WTC11 (cell line): ENCODE results near the gene EHBP1L1. TPM values are rescaled to one million over a fixed set of nuclear protein-coding genes. Genes with fewer than 3 reads are reported as not detected.

ENCODE experiments used
- ATAC-seq: fragments of 200-7000 bp; cut with Tn5 transposase; 2 replicates; pipeline ENCODE4 v1.10.0; 2021; ENCODE audit warnings: mild to moderate bottlenecking, moderate library complexity
- CTCF ChIA-PET: fragments of 300-600 bp; sonication (Branson Sonifier 250); formaldehyde crosslinking; loops from one replicate; lab custom pipeline; 2021; ENCODE audit warnings: antibody characterized with exemption; lab: Charles Lee
- POLR2A ChIA-PET: fragments of 350-600 bp; sonication (Branson Sonifier 250); formaldehyde crosslinking; loops from one replicate; lab custom pipeline; 2021; ENCODE audit warnings: antibody characterized with exemption; lab: Charles Lee
- DNase-seq: peaks from one replicate; pipeline ENCODE4 v3.0.0; 2021; ENCODE audit warnings: low spot score
- H3K27ac Mint-ChIP-seq: 2 replicates; pipeline ENCODE4 v1.8.0; 2021; ENCODE audit warnings: mixed read lengths
- H3K27me3 Mint-ChIP-seq: 2 replicates; pipeline ENCODE4 v1.8.0; 2021; ENCODE audit warnings: low read depth, mild to moderate bottlenecking, moderate library complexity, mixed read lengths
- H3K36me3 Mint-ChIP-seq: 2 replicates; pipeline ENCODE4 v1.8.0; 2021; ENCODE audit warnings: mixed read lengths
- H3K4me1 Mint-ChIP-seq: 2 replicates; pipeline ENCODE4 v1.8.0; 2022; ENCODE audit warnings: mixed read lengths
- H3K4me3 Mint-ChIP-seq: 2 replicates; pipeline ENCODE4 v1.8.0; 2021; ENCODE audit warnings: mild to moderate bottlenecking, moderate library complexity, mixed read lengths
- H3K9me3 Mint-ChIP-seq: 2 replicates; pipeline ENCODE4 v1.8.0; 2021; ENCODE audit warnings: mixed read lengths
- CBFB ChIP-seq: sonication (generic); formaldehyde crosslinking; IDR thresholded peaks from 2 replicates; pipeline ENCODE4 v1.8.1; 2022; ENCODE audit warnings: mild to moderate bottlenecking, low read depth, missing genetic modification reagents
- CREB1 ChIP-seq: sonication (generic); formaldehyde crosslinking; IDR thresholded peaks from 2 replicates; pipeline ENCODE4 v1.8.0; 2023; ENCODE audit warnings: mild to moderate bottlenecking, missing genetic modification reagents
- CTCF ChIP-seq: fragments of 200-600 bp; IDR thresholded peaks from 2 replicates; pipeline ENCODE4 v1.8.0; 2022; ENCODE audit warnings: antibody characterized with exemption
- ERG ChIP-seq: fragments of 250-450 bp; sonication (Bioruptor Pico); IDR thresholded peaks from 2 replicates; pipeline ENCODE4 v1.8.0; 2021; ENCODE audit warnings: mild to moderate bottlenecking
- ESRRA ChIP-seq: sonication (generic); formaldehyde crosslinking; IDR thresholded peaks from 2 replicates; pipeline ENCODE4 v1.8.1; 2022; ENCODE audit warnings: mild to moderate bottlenecking, missing genetic modification reagents, borderline replicate concordance
- GTF2I ChIP-seq: fragments of 250-450 bp; sonication (Bioruptor Pico); conservative IDR thresholded peaks from 2 replicates; pipeline ENCODE4 v1.4.0; 2021; ENCODE audit warnings: mild to moderate bottlenecking
- NFATC4 ChIP-seq: fragments of 250-450 bp; sonication (Bioruptor Pico); IDR thresholded peaks from 2 replicates; pipeline ENCODE4 v1.9.0; 2021; ENCODE audit warnings: mild to moderate bottlenecking
- NFE2L1 ChIP-seq: sonication (generic); formaldehyde crosslinking; IDR thresholded peaks from 2 replicates; pipeline ENCODE4 v1.8.1; 2023; ENCODE audit warnings: missing genetic modification reagents
- PRRX2 ChIP-seq: fragments of 250-450 bp; sonication (Bioruptor Pico); IDR thresholded peaks from 2 replicates; pipeline ENCODE4 v1.8.0; 2021; ENCODE audit warnings: mild to moderate bottlenecking
- RELA ChIP-seq: sonication (generic); formaldehyde crosslinking; IDR thresholded peaks from 2 replicates; pipeline ENCODE4 v1.8.1; 2022; ENCODE audit warnings: missing genetic modification reagents, mild to moderate bottlenecking, borderline replicate concordance
- SMAD4 ChIP-seq: sonication (generic); formaldehyde crosslinking; IDR thresholded peaks from 2 replicates; pipeline ENCODE4 v1.8.0; 2022; ENCODE audit warnings: mild to moderate bottlenecking, missing genetic modification reagents
- ZNF263 ChIP-seq: sonication (generic); formaldehyde crosslinking; IDR thresholded peaks from 2 replicates; pipeline ENCODE4 v1.8.1; 2022; ENCODE audit warnings: low read depth, mild to moderate bottlenecking, moderate library complexity, missing genetic modification reagents
- ZSCAN18 ChIP-seq: fragments of 250-450 bp; sonication (Bioruptor Pico); IDR thresholded peaks from 2 replicates; pipeline ENCODE4 v2.1.2; 2022; ENCODE audit warnings: mild to moderate bottlenecking, moderate library complexity
- total RNA-seq: library from RNA; stranded (reverse); gene quantifications from 3 replicates; pipeline ENCODE4 v1.2.3, GENCODE V29; 2021
- TF ChIP-seq, protein P1 (sequence below): sonication (generic); formaldehyde crosslinking; conservative IDR thresholded peaks from 2 replicates; pipeline ENCODE4 v1.8.1; 2023; ENCODE audit warnings: mild to moderate bottlenecking, low read depth, missing genetic modification reagents, moderate library complexity
- TF ChIP-seq, protein P2 (sequence below): fragments of 250-450 bp; sonication (Bioruptor Pico); IDR thresholded peaks from 2 replicates; pipeline ENCODE4 v1.9.0; 2021; ENCODE audit warnings: mild to moderate bottlenecking, borderline replicate concordance
- TF ChIP-seq, protein P3 (sequence below): sonication (generic); formaldehyde crosslinking; IDR thresholded peaks from 2 replicates; pipeline ENCODE4 v1.8.0; 2022; ENCODE audit warnings: mild to moderate bottlenecking, missing genetic modification reagents
- TF ChIP-seq, protein P4 (sequence below): sonication (generic); formaldehyde crosslinking; IDR thresholded peaks from 2 replicates; pipeline ENCODE4 v1.8.1; 2022; ENCODE audit warnings: mild to moderate bottlenecking, moderate library complexity, missing genetic modification reagents

The EHBP1L1 gene
- total RNA-seq, 1 experiment from 2014 or later, result 11.8 TPM

- TF ChIP-seq PRRX2 (CRISPR knock-in tag), result no peak
- TF ChIP-seq GTF2I (CRISPR knock-in tag), result no peak
- no peak for TF ChIP-seq ZSCAN18 (CRISPR knock-in tag)
- TF ChIP-seq NFATC4, result no peak
- no peak for TF ChIP-seq ZNF263 (CRISPR knock-in tag)
- no peak for TF ChIP-seq NFE2L1 (CRISPR knock-in tag)
- TF ChIP-seq ESRRA, result no peak
- TF ChIP-seq, protein P1, sequence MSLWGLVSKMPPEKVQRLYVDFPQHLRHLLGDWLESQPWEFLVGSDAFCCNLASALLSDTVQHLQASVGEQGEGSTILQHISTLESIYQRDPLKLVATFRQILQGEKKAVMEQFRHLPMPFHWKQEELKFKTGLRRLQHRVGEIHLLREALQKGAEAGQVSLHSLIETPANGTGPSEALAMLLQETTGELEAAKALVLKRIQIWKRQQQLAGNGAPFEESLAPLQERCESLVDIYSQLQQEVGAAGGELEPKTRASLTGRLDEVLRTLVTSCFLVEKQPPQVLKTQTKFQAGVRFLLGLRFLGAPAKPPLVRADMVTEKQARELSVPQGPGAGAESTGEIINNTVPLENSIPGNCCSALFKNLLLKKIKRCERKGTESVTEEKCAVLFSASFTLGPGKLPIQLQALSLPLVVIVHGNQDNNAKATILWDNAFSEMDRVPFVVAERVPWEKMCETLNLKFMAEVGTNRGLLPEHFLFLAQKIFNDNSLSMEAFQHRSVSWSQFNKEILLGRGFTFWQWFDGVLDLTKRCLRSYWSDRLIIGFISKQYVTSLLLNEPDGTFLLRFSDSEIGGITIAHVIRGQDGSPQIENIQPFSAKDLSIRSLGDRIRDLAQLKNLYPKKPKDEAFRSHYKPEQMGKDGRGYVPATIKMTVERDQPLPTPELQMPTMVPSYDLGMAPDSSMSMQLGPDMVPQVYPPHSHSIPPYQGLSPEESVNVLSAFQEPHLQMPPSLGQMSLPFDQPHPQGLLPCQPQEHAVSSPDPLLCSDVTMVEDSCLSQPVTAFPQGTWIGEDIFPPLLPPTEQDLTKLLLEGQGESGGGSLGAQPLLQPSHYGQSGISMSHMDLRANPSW (CRISPR knock-in tag), result no peak
- TF ChIP-seq CREB1 (CRISPR knock-in tag), result no peak
Observed at GRCh38 chr11:65590240-65590738, 14.4 kb downstream of the EHBP1L1 start (continued).

- no peak overlapping the region for H3K27ac Mint-ChIP-seq
- ChIA-PET POLR2A (interaction anchor here (0.7 to 2.0 kb wide), 10 partner anchors 15 to 259 kb away, joined by 3 to 7 read pairs (median 4); partner anchors contain the start of genes PCNX3 and SIPA1), CTCF (interaction anchor here (0.7 to 13.8 kb wide), 32 partner anchors 8 to 690 kb away, joined by 3 to 311 read pairs (median 6); partner anchors contain the start of genes AP5B1, CCDC85B, CFL1 and EHBP1L1)
- H3K4me1 Mint-ChIP-seq, result peaks cover 28% of the 10 kb centered on the region
- H3K36me3 Mint-ChIP-seq, result no peaks in the 10 kb centered on the region
- H3K27me3 Mint-ChIP-seq, result peaks cover 55% of the 10 kb centered on the region
- H3K4me3 Mint-ChIP-seq, result peak overlapping the region; percentile 65
- peak; percentile 69 for ATAC-seq
- DNase-seq, result peak; percentile 79
- no peaks in the 10 kb centered on the region for H3K9me3 Mint-ChIP-seq
- TF ChIP-seq, protein P2, sequence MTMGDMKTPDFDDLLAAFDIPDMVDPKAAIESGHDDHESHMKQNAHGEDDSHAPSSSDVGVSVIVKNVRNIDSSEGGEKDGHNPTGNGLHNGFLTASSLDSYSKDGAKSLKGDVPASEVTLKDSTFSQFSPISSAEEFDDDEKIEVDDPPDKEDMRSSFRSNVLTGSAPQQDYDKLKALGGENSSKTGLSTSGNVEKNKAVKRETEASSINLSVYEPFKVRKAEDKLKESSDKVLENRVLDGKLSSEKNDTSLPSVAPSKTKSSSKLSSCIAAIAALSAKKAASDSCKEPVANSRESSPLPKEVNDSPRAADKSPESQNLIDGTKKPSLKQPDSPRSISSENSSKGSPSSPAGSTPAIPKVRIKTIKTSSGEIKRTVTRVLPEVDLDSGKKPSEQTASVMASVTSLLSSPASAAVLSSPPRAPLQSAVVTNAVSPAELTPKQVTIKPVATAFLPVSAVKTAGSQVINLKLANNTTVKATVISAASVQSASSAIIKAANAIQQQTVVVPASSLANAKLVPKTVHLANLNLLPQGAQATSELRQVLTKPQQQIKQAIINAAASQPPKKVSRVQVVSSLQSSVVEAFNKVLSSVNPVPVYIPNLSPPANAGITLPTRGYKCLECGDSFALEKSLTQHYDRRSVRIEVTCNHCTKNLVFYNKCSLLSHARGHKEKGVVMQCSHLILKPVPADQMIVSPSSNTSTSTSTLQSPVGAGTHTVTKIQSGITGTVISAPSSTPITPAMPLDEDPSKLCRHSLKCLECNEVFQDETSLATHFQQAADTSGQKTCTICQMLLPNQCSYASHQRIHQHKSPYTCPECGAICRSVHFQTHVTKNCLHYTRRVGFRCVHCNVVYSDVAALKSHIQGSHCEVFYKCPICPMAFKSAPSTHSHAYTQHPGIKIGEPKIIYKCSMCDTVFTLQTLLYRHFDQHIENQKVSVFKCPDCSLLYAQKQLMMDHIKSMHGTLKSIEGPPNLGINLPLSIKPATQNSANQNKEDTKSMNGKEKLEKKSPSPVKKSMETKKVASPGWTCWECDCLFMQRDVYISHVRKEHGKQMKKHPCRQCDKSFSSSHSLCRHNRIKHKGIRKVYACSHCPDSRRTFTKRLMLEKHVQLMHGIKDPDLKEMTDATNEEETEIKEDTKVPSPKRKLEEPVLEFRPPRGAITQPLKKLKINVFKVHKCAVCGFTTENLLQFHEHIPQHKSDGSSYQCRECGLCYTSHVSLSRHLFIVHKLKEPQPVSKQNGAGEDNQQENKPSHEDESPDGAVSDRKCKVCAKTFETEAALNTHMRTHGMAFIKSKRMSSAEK (CRISPR knock-in tag), result no peak
- TF ChIP-seq ESRRA, result 0 out of 2 replicates have a peak, but pooled peaks have one; percentile 35
- no peak for TF ChIP-seq CBFB
- TF ChIP-seq, protein P3, sequence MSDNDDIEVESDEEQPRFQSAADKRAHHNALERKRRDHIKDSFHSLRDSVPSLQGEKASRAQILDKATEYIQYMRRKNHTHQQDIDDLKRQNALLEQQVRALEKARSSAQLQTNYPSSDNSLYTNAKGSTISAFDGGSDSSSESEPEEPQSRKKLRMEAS (CRISPR knock-in tag), result 0 out of 2 replicates have a peak, but pooled peaks have one; percentile 18
- no peak for TF ChIP-seq NFE2L1 (CRISPR knock-in tag)
- TF ChIP-seq, protein P4, sequence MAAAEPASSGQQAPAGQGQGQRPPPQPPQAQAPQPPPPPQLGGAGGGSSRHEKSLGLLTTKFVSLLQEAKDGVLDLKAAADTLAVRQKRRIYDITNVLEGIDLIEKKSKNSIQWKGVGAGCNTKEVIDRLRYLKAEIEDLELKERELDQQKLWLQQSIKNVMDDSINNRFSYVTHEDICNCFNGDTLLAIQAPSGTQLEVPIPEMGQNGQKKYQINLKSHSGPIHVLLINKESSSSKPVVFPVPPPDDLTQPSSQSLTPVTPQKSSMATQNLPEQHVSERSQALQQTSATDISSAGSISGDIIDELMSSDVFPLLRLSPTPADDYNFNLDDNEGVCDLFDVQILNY, result no peak
- peak; percentile 70; the same call in 1 of the 2 replicates for TF ChIP-seq RELA (CRISPR knock-in tag)
- no peak for TF ChIP-seq ERG (CRISPR knock-in tag)
- peak; percentile 20; the same call in 1 of the 2 replicates for TF ChIP-seq CTCF
- TF ChIP-seq, protein P1 (CRISPR knock-in tag), result 0 out of 2 replicates have a peak, but pooled peaks have one; percentile 37
- TF ChIP-seq SMAD4 (CRISPR knock-in tag), result no peak
Observed at GRCh38 chr11:65591939-65592857, 16.3 kb downstream of the EHBP1L1 start.
